D721Med (cell line): Measurements from ENCODE around the gene PRSS36.
A peak's percentile ranks its signal among the peaks of the same experiment; 100 is the strongest.
"Not testable (repeated sequence)": the region's sequence is repeated elsewhere in the genome, so short reads cannot be mapped to it uniquely, and the experiment has no call there.

Experiments used
- DNase-seq: peaks from one replicate; pipeline ENCODE4 v3.0.0; 2011; ENCODE audit warnings: low spot score; ENCODE audit not compliant: insufficient read length
- FAIRE-seq: peaks from 2 replicates; lab custom pipeline; 2011; peaks lifted over from hg19 to GRCh38; lab: Jason Lieb, UNC
- TF ChIP-seq, protein P1 (sequence below): IDR thresholded peaks from 2 replicates; pipeline ENCODE4 v1.5.1; 2012; ENCODE audit warnings: mild to moderate bottlenecking, control low read depth; ENCODE audit not compliant: insufficient read depth; ENCODE audit errors: missing control alignments

The PRSS36 gene

DNA sequence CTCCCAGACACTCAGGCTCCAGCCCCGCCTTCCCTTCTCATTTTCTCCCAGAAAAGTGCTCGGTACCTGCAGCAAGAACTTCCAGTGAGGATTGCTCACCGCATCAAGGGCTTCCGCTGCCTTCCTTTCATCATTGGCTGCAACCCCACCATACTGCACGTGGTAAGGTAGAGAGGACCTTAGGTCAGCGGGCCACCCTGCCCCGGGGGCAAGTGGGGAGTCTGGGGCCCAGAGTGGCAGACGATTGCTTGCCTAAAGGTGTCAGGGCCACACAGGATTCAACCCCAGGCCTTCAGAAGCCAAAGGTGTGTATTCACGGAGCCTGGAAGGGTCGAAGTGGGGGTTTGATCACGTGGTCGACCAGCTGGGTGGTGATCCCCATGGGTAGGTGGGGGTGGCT lies 40.2 kb downstream of the PRSS36 start:
- DNase-seq (no peak), FAIRE-seq (no peak)
- TF ChIP-seq, protein P1, sequence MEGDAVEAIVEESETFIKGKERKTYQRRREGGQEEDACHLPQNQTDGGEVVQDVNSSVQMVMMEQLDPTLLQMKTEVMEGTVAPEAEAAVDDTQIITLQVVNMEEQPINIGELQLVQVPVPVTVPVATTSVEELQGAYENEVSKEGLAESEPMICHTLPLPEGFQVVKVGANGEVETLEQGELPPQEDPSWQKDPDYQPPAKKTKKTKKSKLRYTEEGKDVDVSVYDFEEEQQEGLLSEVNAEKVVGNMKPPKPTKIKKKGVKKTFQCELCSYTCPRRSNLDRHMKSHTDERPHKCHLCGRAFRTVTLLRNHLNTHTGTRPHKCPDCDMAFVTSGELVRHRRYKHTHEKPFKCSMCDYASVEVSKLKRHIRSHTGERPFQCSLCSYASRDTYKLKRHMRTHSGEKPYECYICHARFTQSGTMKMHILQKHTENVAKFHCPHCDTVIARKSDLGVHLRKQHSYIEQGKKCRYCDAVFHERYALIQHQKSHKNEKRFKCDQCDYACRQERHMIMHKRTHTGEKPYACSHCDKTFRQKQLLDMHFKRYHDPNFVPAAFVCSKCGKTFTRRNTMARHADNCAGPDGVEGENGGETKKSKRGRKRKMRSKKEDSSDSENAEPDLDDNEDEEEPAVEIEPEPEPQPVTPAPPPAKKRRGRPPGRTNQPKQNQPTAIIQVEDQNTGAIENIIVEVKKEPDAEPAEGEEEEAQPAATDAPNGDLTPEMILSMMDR = no peak

DNA sequence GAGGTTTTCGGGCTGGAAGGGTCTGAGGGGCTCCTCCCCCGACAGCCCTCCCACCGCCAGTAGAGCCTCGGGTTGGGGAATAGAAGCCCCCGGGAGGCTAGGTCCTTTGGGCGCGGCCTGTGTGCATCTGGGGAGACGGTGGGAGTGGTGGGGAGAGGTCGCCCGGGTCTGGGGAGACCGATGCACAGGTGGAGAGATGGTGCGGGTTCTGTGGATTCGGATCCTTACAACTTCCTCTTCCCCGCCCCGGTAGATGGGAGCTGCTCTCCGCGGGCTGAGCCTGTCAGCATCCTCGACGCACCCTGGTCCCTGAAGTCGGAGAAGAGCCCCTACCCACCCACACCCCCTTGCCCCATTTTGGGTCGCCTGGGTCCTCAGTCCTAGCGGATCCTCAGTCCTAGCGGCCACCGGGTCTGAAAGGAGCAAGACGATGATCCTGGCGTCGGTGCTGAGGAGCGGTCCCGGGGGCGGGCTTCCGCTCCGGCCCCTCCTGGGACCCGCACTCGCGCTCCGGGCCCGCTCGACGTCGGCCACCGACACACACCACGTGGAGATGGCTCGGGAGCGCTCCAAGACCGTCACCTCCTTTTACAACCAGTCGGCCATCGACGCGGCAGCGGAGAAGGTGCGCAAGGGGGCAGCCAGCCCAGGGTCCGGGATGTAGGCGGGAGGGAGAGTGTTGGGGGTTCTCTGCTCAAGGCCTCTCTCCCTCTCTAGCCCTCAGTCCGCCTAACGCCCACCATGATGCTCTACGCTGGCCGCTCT lies 40.9 kb downstream of the PRSS36 start:
- FAIRE-seq (no peak), DNase-seq (no peak)
- TF ChIP-seq, protein P1 = no peak

DNA sequence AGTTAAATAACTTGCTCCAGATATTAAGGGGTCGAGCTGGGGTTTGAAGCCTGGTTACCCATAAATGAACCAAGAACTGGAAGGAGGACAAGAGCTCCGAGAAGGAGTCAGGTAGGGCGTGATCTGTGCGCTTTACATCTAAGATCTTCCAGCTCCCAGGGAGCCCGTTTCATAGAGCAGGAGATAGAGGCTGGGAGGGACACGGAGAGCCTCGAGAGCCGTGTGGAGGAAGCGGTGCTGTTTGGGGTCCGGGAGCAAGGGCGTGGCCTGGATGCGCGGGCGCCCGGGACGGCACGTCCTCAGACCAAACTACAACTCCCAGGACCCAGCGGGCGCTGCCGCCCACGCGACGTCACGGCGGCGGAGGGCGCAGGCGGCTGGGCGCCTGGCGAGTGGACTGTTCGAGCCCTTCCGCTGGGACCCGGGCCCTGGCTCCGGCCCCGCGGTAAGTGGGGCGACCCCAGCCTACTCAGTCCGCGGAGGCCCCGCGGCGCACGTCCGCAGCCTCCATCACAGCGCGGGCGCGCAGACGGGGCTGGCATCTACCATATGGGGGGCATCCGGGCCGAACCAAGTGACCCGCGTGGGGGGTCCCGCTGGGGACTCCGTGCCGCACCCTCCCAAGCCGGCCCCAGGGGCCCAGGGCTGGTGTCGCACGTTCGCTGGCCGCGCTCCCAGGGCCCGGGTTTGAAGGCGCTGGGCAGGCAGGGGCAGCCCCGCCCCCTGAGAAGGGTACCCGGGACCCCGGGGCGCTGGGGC lies 41.7 kb downstream of the PRSS36 start, which contains the start of gene BCKDK:
BCKDK (plus strand) TSS at position 352 of the 759 bp plus-strand sequence. CDS start 838 bp downstream, outside the sequence.
- TF ChIP-seq, protein P1 = no peak
- FAIRE-seq (no peak), DNase-seq (peak; percentile 88)

DNA sequence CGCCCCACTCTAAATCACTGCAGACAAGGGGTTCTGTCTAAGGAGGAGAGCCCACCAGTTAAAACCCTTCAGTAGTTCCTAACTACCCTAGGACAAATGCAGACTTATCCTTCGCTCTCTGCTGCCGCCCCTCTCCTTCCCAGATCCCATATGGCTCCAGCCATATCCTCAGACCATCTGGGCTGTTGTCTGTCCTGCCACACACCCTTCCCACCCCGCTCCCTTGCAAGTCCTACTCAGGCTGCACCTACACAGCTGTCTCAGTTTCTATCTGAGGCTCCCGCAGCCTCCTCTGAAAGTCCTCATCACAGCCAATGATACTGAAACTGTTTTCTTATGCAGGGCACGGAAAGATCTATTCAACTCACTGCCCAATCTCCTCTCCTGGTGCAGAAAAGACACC lies 42.4 kb downstream of the PRSS36 start:
- DNase-seq (no peak), FAIRE-seq (no peak)
- TF ChIP-seq, protein P1 = no peak

DNA sequence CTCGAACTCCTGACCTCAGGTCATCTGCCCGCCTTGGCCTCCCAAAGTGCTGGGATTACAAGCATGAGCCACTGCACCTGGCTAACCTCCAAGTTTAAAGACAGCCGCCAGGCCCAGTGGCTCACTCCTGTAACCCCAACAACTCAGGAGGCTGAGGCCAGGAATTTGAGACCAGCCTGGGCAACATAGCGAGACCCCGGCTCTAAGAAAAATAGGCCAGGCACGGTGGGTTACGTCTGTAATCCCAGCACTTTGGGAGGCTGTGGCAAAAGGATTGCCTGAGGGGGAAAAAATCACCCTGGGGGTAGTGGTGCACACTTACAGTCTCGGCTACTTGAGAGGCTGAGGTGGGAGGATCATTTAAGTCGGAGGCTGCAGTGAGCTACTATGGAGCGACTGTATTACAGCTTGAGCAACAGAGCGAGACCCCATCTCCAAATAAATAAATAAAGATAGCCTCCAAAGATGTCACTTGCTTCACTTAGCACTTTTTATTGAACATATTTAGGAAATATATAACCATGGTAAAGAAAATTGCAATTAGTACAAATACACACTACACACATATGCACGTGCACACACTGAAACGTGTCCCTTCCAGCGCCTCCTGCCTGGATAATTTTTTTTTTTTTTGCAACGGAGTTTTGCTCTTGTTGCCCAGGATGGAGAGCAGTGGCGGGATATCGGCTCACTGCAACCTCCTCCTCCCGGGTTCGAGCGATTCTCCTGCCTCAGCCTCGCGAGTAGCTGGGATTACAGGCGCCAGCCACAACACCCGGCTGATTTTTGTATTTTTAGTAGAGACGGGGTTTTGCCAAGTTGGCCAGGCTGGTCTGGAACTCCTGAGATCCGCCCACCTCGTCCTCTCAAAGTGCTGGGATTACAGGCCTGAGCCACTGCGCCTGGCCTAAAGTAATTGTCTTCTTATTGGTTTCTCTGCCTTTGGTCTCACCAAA lies 43.1 kb downstream of the PRSS36 start:
- TF ChIP-seq, protein P1 = no peak
- DNase-seq (no peak), FAIRE-seq (no peak)

DNA sequence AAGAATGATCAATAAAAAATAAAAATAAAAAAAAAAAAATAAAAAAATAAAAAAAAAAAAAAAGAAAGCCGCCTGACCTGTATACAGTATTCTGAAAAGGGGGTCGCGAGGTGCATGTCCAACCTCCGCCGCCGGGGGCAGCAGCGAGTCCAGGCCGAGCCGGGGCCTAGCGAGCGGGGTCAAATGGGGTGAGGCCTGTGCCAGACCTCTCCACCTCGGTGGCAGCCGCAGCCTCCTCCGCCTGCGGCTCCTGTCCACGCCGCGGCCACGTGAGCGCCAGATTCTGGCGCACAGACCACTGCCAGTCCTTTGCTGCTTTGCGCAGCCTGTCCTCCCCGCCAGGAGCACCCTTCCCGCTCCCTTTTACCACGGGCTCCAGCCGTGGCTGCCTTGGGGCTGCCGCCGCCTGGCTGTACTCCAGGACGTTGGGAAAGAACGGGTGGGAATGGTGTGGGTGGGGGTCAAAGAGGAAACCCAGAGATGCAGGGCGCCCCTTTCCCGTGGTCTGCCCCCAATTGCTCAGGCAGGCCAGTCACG lies 44.1 kb downstream of the PRSS36 start:
- DNase-seq (no peak), FAIRE-seq (no peak)

DNA sequence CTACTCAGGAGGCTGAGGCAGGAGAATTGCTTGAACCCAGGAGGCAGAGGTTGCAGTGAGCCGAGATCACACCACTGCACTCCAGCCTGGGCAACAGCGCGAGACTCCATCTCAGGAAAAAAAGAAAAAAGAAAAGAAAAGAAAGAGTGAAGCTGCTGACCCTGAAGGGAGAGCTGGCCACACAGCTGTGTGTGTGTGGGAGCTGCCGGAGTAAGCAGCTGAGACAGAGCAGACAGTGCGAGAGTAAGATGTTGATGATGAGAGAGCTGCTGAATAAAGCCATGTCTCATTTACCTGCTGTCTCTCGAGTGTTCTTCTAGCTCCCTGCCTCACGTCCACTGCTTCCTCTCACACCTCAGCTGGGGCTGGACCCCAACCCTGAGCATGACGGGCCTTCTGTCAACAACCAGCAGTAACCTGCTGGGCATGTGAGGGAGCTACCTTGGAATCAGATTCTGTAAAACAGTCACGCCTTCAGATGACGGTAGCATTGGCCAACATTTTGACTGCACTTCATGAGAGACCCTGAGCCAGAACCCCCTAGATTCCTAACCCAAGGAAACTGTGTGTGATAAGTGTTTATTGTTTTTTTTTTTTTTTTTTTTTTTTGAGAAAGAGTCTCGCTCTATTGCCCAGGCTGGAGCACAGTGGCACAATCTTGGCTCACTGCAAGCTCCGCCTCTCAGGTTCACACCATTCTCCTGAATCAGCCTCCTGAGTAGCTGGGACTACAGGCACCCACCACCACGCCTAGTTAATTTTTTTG lies 48.8 kb downstream of the PRSS36 start:
- FAIRE-seq, DNase-seq: not testable (repeated sequence)

More for the DNA sequence above, 44.1 kb downstream of the PRSS36 start:
- TF ChIP-seq, protein P1 = peak; percentile 42
